Lung (tissue), 12 donors: ENCODE measurements around the gene EPB41L4A. TPM values are rescaled to one million over a fixed set of nuclear protein-coding genes. Genes with fewer than 3 reads are reported as not detected.

Experiments used
- ATAC-seq: fragments of 200-7000 bp; cut with Tn5 transposase; one replicate; pipeline ENCODE4 v1.9.1; 2020; ENCODE audit warnings: moderate number of reproducible peaks; ENCODE audit not compliant: insufficient read depth, low FRiP score
- DNase-seq, 3 donors: peaks; one replicate each; pipeline ENCODE4 v3.0.0-alpha.2; 2013 to 2017
- H3K27ac ChIP-seq, 2 donors: one replicate each; pipeline ENCODE4 v1.5.1; 2013; ENCODE audit warnings: mild to moderate bottlenecking in 2 of 2, moderate library complexity in 2 of 2, control low read depth in 1 of 2, inconsistent platforms in 1 of 2, low read depth in 1 of 2, low read length in 1 of 2
- H3K27me3 ChIP-seq, 3 donors: one replicate each; pipeline ENCODE4 v1.5.1; 2013; ENCODE audit warnings: low read length in 2 of 3; ENCODE audit not compliant: control insufficient read depth in 3 of 3, insufficient read depth in 3 of 3
- H3K36me3 ChIP-seq, 4 donors: one replicate each; pipeline ENCODE4 v1.5.1; 2013; ENCODE audit warnings: low read length in 4 of 4, mild to moderate bottlenecking in 1 of 4, moderate library complexity in 1 of 4; ENCODE audit not compliant: control insufficient read depth in 4 of 4, insufficient read depth in 4 of 4
- H3K4me1 ChIP-seq, 5 donors: one replicate each; pipeline ENCODE4 v1.5.1; 2013; ENCODE audit warnings: low read length in 5 of 5, mild to moderate bottlenecking in 2 of 5, moderate library complexity in 1 of 5; ENCODE audit not compliant: control insufficient read depth in 5 of 5, insufficient read depth in 5 of 5
- H3K4me3 ChIP-seq: one replicate; pipeline ENCODE4 v1.5.1; 2013; ENCODE audit warnings: mild to moderate bottlenecking, control low read depth, moderate library complexity
- H3K9ac ChIP-seq, 2 donors: one replicate each; pipeline ENCODE4 v1.5.1; 2013; ENCODE audit warnings: low read length in 2 of 2, control low read depth in 1 of 2; ENCODE audit not compliant: insufficient read depth in 1 of 2
- H3K9me3 ChIP-seq, 4 donors: one replicate each; pipeline ENCODE4 v1.5.1; 2013; ENCODE audit warnings: low read length in 3 of 4, mild to moderate bottlenecking in 1 of 4, moderate library complexity in 1 of 4; ENCODE audit not compliant: control insufficient read depth in 4 of 4, insufficient read depth in 3 of 4
- CTCF ChIP-seq: IDR thresholded peaks from 2 replicates; pipeline ENCODE4 v1.5.1; 2012; ENCODE audit warnings: mild to moderate bottlenecking; ENCODE audit errors: control extremely low read depth, extremely low read depth
- WGBS, 2 donors: extraction: QIAGEN DNeasy Blood & Tissue Kit; methylation state at CpG; one replicate each; pipeline ENCODE4 v1.1.7; 2013; 5-methylcytosine and 5-hydroxymethylcytosine counted together
- polyA plus RNA-seq, 2 donors: library from polyadenylated mRNA; stranded (reverse); fragments of 200-250 nt; gene quantifications; one replicate each; pipeline ENCODE4 v1.2.1, GENCODE V29; 2013
- total RNA-seq, 2 donors: library from RNA; depleted of rRNA in 1 of 2; stranded (reverse); fragments of >200 nt in 1 of 2; gene quantifications; one replicate each; pipeline ENCODE4 v1.2.1, GENCODE V29; 2014 to 2021
- donor health status: control.
- donor health status: control.
- donor health status: Bipolar disorder and iron deficiency.
- donor health status: healthy.
- donor health status: DM: yes; HTN: yes; CAD: no.

EPB41L4A gene
- total and polyA plus RNA-seq, 4 donors, result 4.6 to 44.5 (median 14.9) TPM

GRCh38 chr5:112329419-112330090, 89.5 kb downstream of the EPB41L4A start:
- no peak for DNase-seq
- Histone ChIP-seq H3K9ac (no peak overlapping the region), H3K4me1 (peaks cover 0 to 17% (median 10%) of the 10 kb centered on the region in 5 donors), H3K27ac (no peak overlapping the region), H3K9me3 (no peaks in the 10 kb centered on the region), H3K4me3 (no peak overlapping the region), H3K27me3 (no peaks in the 10 kb centered on the region), H3K36me3 (no peaks in the 10 kb centered on the region)
- no peak for ATAC-seq
- no peak for TF ChIP-seq CTCF
- 19 to 26% methylated on average over 5 of the region's 5 CpGs for WGBS, 2 donors

GRCh38 chr5:112323166-112323565, 95.9 kb downstream of the EPB41L4A start:
- TF ChIP-seq CTCF, result no peak
- Histone ChIP-seq H3K9ac (no peak overlapping the region), H3K9me3 (no peaks in the 10 kb centered on the region), H3K4me3 (no peak overlapping the region), H3K27me3 (no peaks in the 10 kb centered on the region), H3K4me1 (peaks cover 0 to 3% (median 0%) of the 10 kb centered on the region in 5 donors), H3K27ac (no peak overlapping the region), H3K36me3 (no peaks in the 10 kb centered on the region)
- no peak for ATAC-seq
- no peak for DNase-seq

GRCh38 chr5:112320408-112320807, 98.7 kb downstream of the EPB41L4A start:
- Histone ChIP-seq H3K9me3 (peaks cover 0 to 2% (median 0%) of the 10 kb centered on the region in 4 donors), H3K27ac (no peak overlapping the region), H3K4me3 (no peak overlapping the region), H3K27me3 (no peaks in the 10 kb centered on the region), H3K4me1 (peaks cover 0 to 3% (median 0%) of the 10 kb centered on the region in 5 donors), H3K36me3 (no peaks in the 10 kb centered on the region), H3K9ac (no peak overlapping the region)
- no peak for TF ChIP-seq CTCF
- no peak for ATAC-seq
- no peak for DNase-seq
- 91 to 92% methylated on average over 3 of the region's 3 CpGs for WGBS, 2 donors

- Histone ChIP-seq H3K4me1 (peaks cover 0 to 3% (median 0%) of the 10 kb centered on the region in 5 donors), H3K27ac (no peak overlapping the region), H3K9me3 (peaks cover 0 to 2% (median 0%) of the 10 kb centered on the region in 4 donors), H3K9ac (no peak overlapping the region), H3K4me3 (no peak overlapping the region), H3K36me3 (no peaks in the 10 kb centered on the region), H3K27me3 (no peaks in the 10 kb centered on the region)
- no peak for TF ChIP-seq CTCF
- WGBS, 2 donors, result 56 to 79% methylated on average over 2 of the region's 2 CpGs
- DNase-seq (no peak), ATAC-seq (no peak)
Measured at GRCh38 chr5:112318346-112318745, 100.7 kb downstream of the EPB41L4A start.
